Measurements from ENCODE around the gene POLK. TPM values are rescaled to one million over a fixed set of nuclear protein-coding genes. Genes with fewer than 3 reads are reported as not detected.

Gene POLK
- total and polyA plus RNA-seq, 2 of the 8 experiments (the other 6 are each of a cell fraction or from before 2014, with no cell fraction given): 2.0 to 9.0 TPM

DNA sequence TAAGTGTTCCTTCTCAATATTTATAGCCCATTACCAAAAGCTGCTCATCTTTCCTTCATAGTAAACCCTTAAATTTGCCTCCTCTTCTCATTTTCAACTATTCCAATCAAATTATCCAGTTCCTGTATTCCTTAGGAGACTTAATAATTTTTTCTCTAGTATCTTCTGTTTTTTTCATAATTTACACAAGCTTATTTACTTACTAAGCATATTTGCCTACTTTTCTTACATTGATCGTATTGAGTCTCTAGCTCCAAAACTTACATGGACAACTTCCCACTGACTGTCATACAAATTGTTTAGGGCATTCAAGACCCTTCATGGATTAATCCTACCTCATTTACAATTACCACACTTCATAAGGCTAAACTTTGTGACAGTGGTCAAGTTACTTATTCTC is 3.9 kb upstream of the POLK start:
- no peak overlapping the region for H2AFZ ChIP-seq (ENCODE audit: low read length)
- ChIA-PET POLR2A (ENCODE audit: partially characterized antibody) (no interaction called here), CTCF (ENCODE audit: partially characterized antibody) (no interaction called here)
- no peak overlapping the region for H3K27ac ChIP-seq (ENCODE audit: low read depth, low read length)
- H3K36me3 ChIP-seq (ENCODE audit: control insufficient read depth in 2 of 4, insufficient read depth in 4 of 4, low read length in 3 of 4): peaks cover 0 to 5% (median 0%) of the 10 kb centered on the region in 4 experiments; a peak in 1 of 8 replicates
- H3K23me2 ChIP-seq (ENCODE audit: low read depth, low read length): peaks cover 2% of the 10 kb centered on the region; the same call in 1 of the 2 replicates
- no peak overlapping the region for H2AK5ac ChIP-seq (ENCODE audit: low read depth, low read length)
- no peak overlapping the region for H3K4me3 ChIP-seq (ENCODE audit: extremely low read depth in 1 of 4, insufficient read depth in 2 of 4, low read depth in 3 of 4, low read length in 4 of 4)
- H3K4me2 ChIP-seq (ENCODE audit: insufficient read depth in 1 of 2, low read depth in 2 of 2, low read length in 2 of 2): no peak overlapping the region
- peaks cover 2% of the 10 kb centered on the region; the same call in 1 of the 2 replicates for H3K79me1 ChIP-seq (ENCODE audit: low read depth, low read length)
- H4K91ac ChIP-seq (replicated peaks; ENCODE audit: insufficient read length, low read length): no peak overlapping the region
- FAIRE-seq (no peak), DNase-seq (ENCODE audit: low read depth in 1 of 2, low spot score in 2 of 2) (no peak)
- no peaks in the 10 kb centered on the region for H4K20me1 ChIP-seq (replicated peaks in 1 of 2; ENCODE audit: control insufficient read depth in 1 of 2, insufficient read depth in 2 of 2, low read length in 2 of 2)
- peaks cover 0 to 3% (median 0%) of the 10 kb centered on the region in 4 experiments; a peak in 2 of 7 replicates for H3K4me1 ChIP-seq (replicated peaks in 1 of 4; ENCODE audit: control insufficient read depth in 3 of 4, insufficient read depth in 4 of 4, low read length in 3 of 4)
- H2BK20ac ChIP-seq (ENCODE audit: low read length): no peak overlapping the region
- peaks cover 0 to 64% of the 10 kb centered on the region in 2 experiments; a peak in 3 of 4 replicates for H3K79me2 ChIP-seq (ENCODE audit: control insufficient read depth in 1 of 2, insufficient read depth in 2 of 2, low read length in 2 of 2)
- H3K9ac ChIP-seq (replicated peaks in 1 of 4; ENCODE audit: extremely low read depth in 1 of 4, low read depth in 3 of 4, low read length in 3 of 4): no peak overlapping the region
- H3K23ac ChIP-seq (ENCODE audit: insufficient read length): no peak overlapping the region
- H2BK15ac ChIP-seq (ENCODE audit: low read length): no peak overlapping the region
- no peak overlapping the region for H3K56ac ChIP-seq (replicated peaks; ENCODE audit: insufficient read length, low read depth, low read length)
- H3K14ac ChIP-seq (ENCODE audit: insufficient read length): no peak overlapping the region
- no peak overlapping the region for H2BK12ac ChIP-seq (ENCODE audit: low read depth, low read length)
- no peak overlapping the region for H3K18ac ChIP-seq (ENCODE audit: extremely low read depth, low read length)
- H3K27me3 ChIP-seq (replicated peaks in 1 of 4; ENCODE audit: control insufficient read depth in 3 of 4, extremely low read depth in 1 of 4, insufficient read depth in 3 of 4, low read length in 3 of 4): no peaks in the 10 kb centered on the region
- H2BK120ac ChIP-seq (replicated peaks; ENCODE audit: low read depth, low read length): no peak overlapping the region
- no peak overlapping the region for H4K5ac ChIP-seq (ENCODE audit: insufficient read length, low read depth, low read length)
- WGBS, 2 experiments (ENCODE audit: extremely low coverage in 1 of 2, insufficient coverage in 1 of 2, insufficient read length in 1 of 2, insufficient replicate concordance in 2 of 2, low coverage in 1 of 2, low lambda C conversion rate in 2 of 2, missing lambda C conversion rate in 1 of 2): 100% methylated on average over 1 of the region's 1 CpG; no CpG with 5 or more reads in 1 of the 2 experiments
- H2BK5ac ChIP-seq (ENCODE audit: low read depth, low read length): no peak overlapping the region
- no peak overlapping the region for H4K8ac ChIP-seq (ENCODE audit: extremely low read depth, insufficient read depth, low read length)
- no peak overlapping the region for H3K4ac ChIP-seq (replicated peaks; ENCODE audit: insufficient read length, low read depth, low read length)
- H3K9me3 ChIP-seq (ENCODE audit: insufficient read depth in 2 of 2, low read depth in 1 of 2, low read length in 1 of 2): no peaks in the 10 kb centered on the region
- TF ChIP-seq HDAC2 (IDR thresholded peaks at IDR 0.05; ENCODE audit: borderline replicate concordance in 1 of 2, low read depth in 2 of 2, low read length in 2 of 2) (no peak), CTCF (IDR thresholded peaks at IDR 0.05; ENCODE audit: control extremely low read depth in 1 of 3, insufficient read depth in 1 of 3, low read depth in 1 of 3, low read length in 3 of 3) (no peak), NRF1 (IDR thresholded peaks at IDR 0.05; ENCODE audit: low read depth, low read length) (no peak), TEAD4 (IDR thresholded peaks at IDR 0.05; ENCODE audit: low read depth, low read length) (no peak), BACH1 (IDR thresholded peaks at IDR 0.05; ENCODE audit: low read length) (no peak), CHD1 (IDR thresholded peaks at IDR 0.05; ENCODE audit: low read depth, low read length) (no peak)
